ENCODE measurements around the gene NOPCHAP1. TPM values are rescaled to one million over a fixed set of nuclear protein-coding genes. Genes with fewer than 3 reads are reported as not detected.

The NOPCHAP1 gene
- total RNA-seq, 1 donor from 2014 or later, result 9.9 TPM

- Mint-ChIP-seq H3K4me3 (ENCODE audit: unreplicated experiment) (no peak overlapping the region), H3K9me3 (ENCODE audit: unreplicated experiment) (no peaks in the 10 kb centered on the region), H3K27me3 (ENCODE audit: unreplicated experiment) (no peaks in the 10 kb centered on the region), H3K27ac (ENCODE audit: unreplicated experiment) (no peak overlapping the region), H3K36me3 (ENCODE audit: unreplicated experiment) (peaks cover 3% of the 10 kb centered on the region), H3K4me1 (ENCODE audit: unreplicated experiment) (peaks cover 4% of the 10 kb centered on the region)
- DNase-seq (ENCODE audit: extremely low spot score, unreplicated experiment), result no peak
- TF ChIP-seq, protein P1, sequence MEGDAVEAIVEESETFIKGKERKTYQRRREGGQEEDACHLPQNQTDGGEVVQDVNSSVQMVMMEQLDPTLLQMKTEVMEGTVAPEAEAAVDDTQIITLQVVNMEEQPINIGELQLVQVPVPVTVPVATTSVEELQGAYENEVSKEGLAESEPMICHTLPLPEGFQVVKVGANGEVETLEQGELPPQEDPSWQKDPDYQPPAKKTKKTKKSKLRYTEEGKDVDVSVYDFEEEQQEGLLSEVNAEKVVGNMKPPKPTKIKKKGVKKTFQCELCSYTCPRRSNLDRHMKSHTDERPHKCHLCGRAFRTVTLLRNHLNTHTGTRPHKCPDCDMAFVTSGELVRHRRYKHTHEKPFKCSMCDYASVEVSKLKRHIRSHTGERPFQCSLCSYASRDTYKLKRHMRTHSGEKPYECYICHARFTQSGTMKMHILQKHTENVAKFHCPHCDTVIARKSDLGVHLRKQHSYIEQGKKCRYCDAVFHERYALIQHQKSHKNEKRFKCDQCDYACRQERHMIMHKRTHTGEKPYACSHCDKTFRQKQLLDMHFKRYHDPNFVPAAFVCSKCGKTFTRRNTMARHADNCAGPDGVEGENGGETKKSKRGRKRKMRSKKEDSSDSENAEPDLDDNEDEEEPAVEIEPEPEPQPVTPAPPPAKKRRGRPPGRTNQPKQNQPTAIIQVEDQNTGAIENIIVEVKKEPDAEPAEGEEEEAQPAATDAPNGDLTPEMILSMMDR (IDR thresholded peaks at IDR 0.05), result no peak
Observed at GRCh38 chr12:104966677-104967076, 19.4 kb upstream of the NOPCHAP1 start.

DNA sequence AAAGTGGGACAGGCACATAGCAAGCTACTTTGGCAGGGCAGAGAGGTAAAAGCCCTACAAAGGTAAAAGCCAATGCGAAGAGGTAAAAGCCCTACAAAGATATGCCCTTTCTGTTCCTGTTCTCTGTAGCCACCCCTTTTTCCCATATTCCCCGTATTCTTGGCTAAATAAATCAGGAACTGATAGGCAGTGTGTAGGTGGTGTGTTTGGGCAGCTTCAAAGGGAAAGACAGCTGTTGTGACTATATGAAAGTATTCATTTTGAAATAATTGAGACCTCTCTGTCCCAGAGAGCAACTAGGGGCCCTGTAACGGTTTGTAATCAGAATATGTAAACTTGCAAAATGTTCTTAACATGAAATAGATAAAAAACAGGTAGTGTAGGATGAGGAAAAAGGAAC lies 16.8 kb upstream of the NOPCHAP1 start:
- H3K4me3 Mint-ChIP-seq (ENCODE audit: unreplicated experiment), result no peak overlapping the region
- no peak for DNase-seq (ENCODE audit: extremely low spot score, unreplicated experiment)

DNA sequence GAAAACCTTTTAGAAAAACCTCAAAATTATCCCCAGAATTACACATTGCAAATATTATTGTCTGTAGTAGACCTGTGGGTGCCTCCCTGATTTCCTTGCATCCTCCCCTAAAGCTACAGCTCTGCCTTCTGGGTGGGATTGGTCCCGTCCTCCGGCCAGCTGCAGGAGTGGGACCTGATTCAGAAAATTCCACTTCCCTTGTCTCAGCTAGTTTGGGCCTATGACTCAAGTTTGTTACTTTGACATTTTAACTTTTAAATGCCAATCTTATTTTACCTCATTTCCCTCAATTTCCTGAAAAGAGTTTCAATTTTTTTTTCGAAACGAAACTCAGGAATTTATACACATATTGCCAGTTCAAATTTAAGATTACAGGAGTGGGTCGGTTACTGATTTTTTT lies 14.8 kb upstream of the NOPCHAP1 start:
- DNase-seq (ENCODE audit: extremely low spot score, unreplicated experiment), result no peak
- Mint-ChIP-seq H3K4me1 (ENCODE audit: unreplicated experiment) (peaks cover 16% of the 10 kb centered on the region), H3K36me3 (ENCODE audit: unreplicated experiment) (peaks cover under 1% of the 10 kb centered on the region), H3K27ac (ENCODE audit: unreplicated experiment) (no peak overlapping the region), H3K9me3 (ENCODE audit: unreplicated experiment) (no peaks in the 10 kb centered on the region), H3K27me3 (ENCODE audit: unreplicated experiment) (no peaks in the 10 kb centered on the region), H3K4me3 (ENCODE audit: unreplicated experiment) (no peak overlapping the region)
- TF ChIP-seq, protein P1 (IDR thresholded peaks at IDR 0.05), result no peak

More for the DNA sequence above, 16.8 kb upstream of the NOPCHAP1 start:
- TF ChIP-seq, protein P1 (IDR thresholded peaks at IDR 0.05), result no peak
- peaks cover 3% of the 10 kb centered on the region for H3K36me3 Mint-ChIP-seq (ENCODE audit: unreplicated experiment)
- peaks cover 4% of the 10 kb centered on the region for H3K4me1 Mint-ChIP-seq (ENCODE audit: unreplicated experiment)
- no peaks in the 10 kb centered on the region for H3K9me3 Mint-ChIP-seq (ENCODE audit: unreplicated experiment)
- no peak overlapping the region for H3K27ac Mint-ChIP-seq (ENCODE audit: unreplicated experiment)
- no peaks in the 10 kb centered on the region for H3K27me3 Mint-ChIP-seq (ENCODE audit: unreplicated experiment)

DNA sequence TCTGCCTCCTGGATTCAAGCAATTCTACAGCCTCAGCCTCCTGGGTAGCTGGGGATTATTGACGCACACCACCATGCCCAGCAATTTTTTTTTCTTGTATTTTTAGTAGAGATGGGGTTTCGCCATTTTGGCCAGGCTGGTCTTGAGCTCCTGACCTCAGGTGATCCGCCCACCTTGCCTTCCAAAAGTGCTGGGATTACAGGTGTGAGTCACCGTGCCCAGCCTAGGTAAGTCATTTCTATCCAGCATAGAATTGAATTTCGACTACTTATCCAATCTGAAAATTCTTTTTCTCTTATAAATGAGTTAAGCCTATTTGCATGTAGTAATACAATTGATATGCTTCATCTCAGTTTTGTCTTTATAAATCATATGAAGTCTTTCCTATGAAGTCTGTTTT lies 12.9 kb upstream of the NOPCHAP1 start:
- no peak overlapping the region for H3K27ac Mint-ChIP-seq (ENCODE audit: unreplicated experiment)
- DNase-seq (ENCODE audit: extremely low spot score, unreplicated experiment), result no peak
- H3K4me3 Mint-ChIP-seq (ENCODE audit: unreplicated experiment), result no peak overlapping the region
- no peaks in the 10 kb centered on the region for H3K36me3 Mint-ChIP-seq (ENCODE audit: unreplicated experiment)
- TF ChIP-seq, protein P1 (IDR thresholded peaks at IDR 0.05), result no peak
- no peaks in the 10 kb centered on the region for H3K9me3 Mint-ChIP-seq (ENCODE audit: unreplicated experiment)
- no peaks in the 10 kb centered on the region for H3K27me3 Mint-ChIP-seq (ENCODE audit: unreplicated experiment)
- peaks cover 16% of the 10 kb centered on the region for H3K4me1 Mint-ChIP-seq (ENCODE audit: unreplicated experiment)

- no peak overlapping the region for H3K27ac Mint-ChIP-seq (ENCODE audit: unreplicated experiment)
- DNase-seq (ENCODE audit: extremely low spot score, unreplicated experiment), result no peak
Observed at GRCh38 chr12:104974626-104975290, 11.4 kb upstream of the NOPCHAP1 start.

More at GRCh38 chr12:104974626-104975290, 11.4 kb upstream of the NOPCHAP1 start:
- no peak overlapping the region for H3K4me3 Mint-ChIP-seq (ENCODE audit: unreplicated experiment)
- TF ChIP-seq, protein P1 (IDR thresholded peaks at IDR 0.05), result no peak
- no peaks in the 10 kb centered on the region for H3K9me3 Mint-ChIP-seq (ENCODE audit: unreplicated experiment)
- H3K36me3 Mint-ChIP-seq (ENCODE audit: unreplicated experiment), result no peaks in the 10 kb centered on the region
- H3K4me1 Mint-ChIP-seq (ENCODE audit: unreplicated experiment), result peaks cover 16% of the 10 kb centered on the region
- peaks cover 1% of the 10 kb centered on the region for H3K27me3 Mint-ChIP-seq (ENCODE audit: unreplicated experiment)

Measured in osteocyte (in vitro differentiated cells).